ENCODE data around the gene SMAD7.

Gene SMAD7

GRCh38 chr18:48990481-48991318 lies 39.9 kb upstream of the SMAD7 start:
- no peak for TF ChIP-seq ZNF274 (IDR thresholded peaks at IDR 0.05; ENCODE audit: low read depth, low read length)

GRCh38 chr18:48989304-48990303 lies 38.8 kb upstream of the SMAD7 start:
- no peak overlapping the region for H3K4me3 ChIP-seq (ENCODE audit: low read length)
- no peak for TF ChIP-seq ZNF274 (IDR thresholded peaks at IDR 0.05; ENCODE audit: low read depth, low read length)

More at GRCh38 chr18:48990481-48991318, 39.9 kb upstream of the SMAD7 start:
- H3K4me3 ChIP-seq (ENCODE audit: low read length), result no peak overlapping the region

- no peak for TF ChIP-seq ZNF274 (IDR thresholded peaks at IDR 0.05; ENCODE audit: low read depth, low read length)
These were observed 37.9 kb upstream of the SMAD7 start for GRCh38 chr18:48988508-48989303.

GRCh38 chr18:48987821-48988220 lies 37.1 kb upstream of the SMAD7 start:
- H3K4me3 ChIP-seq (ENCODE audit: low read length), result no peak overlapping the region
- TF ChIP-seq ZNF274 (IDR thresholded peaks at IDR 0.05; ENCODE audit: low read depth, low read length), result no peak

More at GRCh38 chr18:48988508-48989303, 37.9 kb upstream of the SMAD7 start:
- no peak overlapping the region for H3K4me3 ChIP-seq (ENCODE audit: low read length)

GRCh38 chr18:48986851-48987761 lies 36.3 kb upstream of the SMAD7 start:
- no peak overlapping the region for H3K4me3 ChIP-seq (ENCODE audit: low read length)
- TF ChIP-seq ZNF274 (IDR thresholded peaks at IDR 0.05; ENCODE audit: low read depth, low read length), result no peak

- no peak overlapping the region for H3K4me3 ChIP-seq (ENCODE audit: low read length)
- no peak for TF ChIP-seq ZNF274 (IDR thresholded peaks at IDR 0.05; ENCODE audit: low read depth, low read length)
These were observed 34.4 kb upstream of the SMAD7 start for GRCh38 chr18:48985161-48985560.

- H3K4me3 ChIP-seq (ENCODE audit: low read length), result no peak overlapping the region
- TF ChIP-seq ZNF274 (IDR thresholded peaks at IDR 0.05; ENCODE audit: low read depth, low read length), result no peak
These were observed 33.1 kb upstream of the SMAD7 start for GRCh38 chr18:48983793-48984437.

GRCh38 chr18:48982266-48982665 lies 31.5 kb upstream of the SMAD7 start:
- H3K4me3 ChIP-seq (ENCODE audit: low read length), result no peak overlapping the region
- no peak for TF ChIP-seq ZNF274 (IDR thresholded peaks at IDR 0.05; ENCODE audit: low read depth, low read length)

- no peak overlapping the region for H3K4me3 ChIP-seq (ENCODE audit: low read length)
- no peak for TF ChIP-seq ZNF274 (IDR thresholded peaks at IDR 0.05; ENCODE audit: low read depth, low read length)
These were observed 29.5 kb upstream of the SMAD7 start for GRCh38 chr18:48979944-48980890.

- TF ChIP-seq ZNF274 (IDR thresholded peaks at IDR 0.05; ENCODE audit: low read depth, low read length), result no peak
- no peak overlapping the region for H3K4me3 ChIP-seq (ENCODE audit: low read length)
These were observed 27.1 kb upstream of the SMAD7 start for GRCh38 chr18:48977914-48978313.
